ENCODE results near the gene GTF3A. TPM values are rescaled to one million over a fixed set of nuclear protein-coding genes. Genes with fewer than 3 reads are reported as not detected.

The GTF3A gene
- total RNA-seq = 75.9 and 81.2 TPM in 2 replicates
- long read RNA-seq, transcript GTF3A-201 (9 exons, 1,383 nt) = major isoform, 121 of 145 reads
- long read RNA-seq, transcript GTF3A-202 (8 exons, 1,191 nt) = minor isoform, 5 of 145 reads
- long read RNA-seq, partial matches to known transcripts = 3 of 145 reads
- long read RNA-seq, other reads (novel, unspliced or antisense) = 15 of 145 reads

GRCh38 chr13:27424246-27425157 is at the start of gene GTF3A:
TSS of gene GTF3A (plus strand) at chr13:27424619.
- Mint-ChIP-seq H3K27ac (peak within 1 kb of the TSS; percentile 83), H3K36me3 (ENCODE audit: insufficient read depth) (peaks cover 5% of the 10 kb centered on the region), H3K4me3 (ENCODE audit: low read depth) (peak within 1 kb of the TSS; percentile 78), H3K9me3 (ENCODE audit: low read depth) (no peaks in the 10 kb centered on the region), H3K4me1 (ENCODE audit: low read depth) (peaks cover 21% of the 10 kb centered on the region), H3K27me3 (peaks cover 3% of the 10 kb centered on the region)
- TF ChIP-seq, protein P1, sequence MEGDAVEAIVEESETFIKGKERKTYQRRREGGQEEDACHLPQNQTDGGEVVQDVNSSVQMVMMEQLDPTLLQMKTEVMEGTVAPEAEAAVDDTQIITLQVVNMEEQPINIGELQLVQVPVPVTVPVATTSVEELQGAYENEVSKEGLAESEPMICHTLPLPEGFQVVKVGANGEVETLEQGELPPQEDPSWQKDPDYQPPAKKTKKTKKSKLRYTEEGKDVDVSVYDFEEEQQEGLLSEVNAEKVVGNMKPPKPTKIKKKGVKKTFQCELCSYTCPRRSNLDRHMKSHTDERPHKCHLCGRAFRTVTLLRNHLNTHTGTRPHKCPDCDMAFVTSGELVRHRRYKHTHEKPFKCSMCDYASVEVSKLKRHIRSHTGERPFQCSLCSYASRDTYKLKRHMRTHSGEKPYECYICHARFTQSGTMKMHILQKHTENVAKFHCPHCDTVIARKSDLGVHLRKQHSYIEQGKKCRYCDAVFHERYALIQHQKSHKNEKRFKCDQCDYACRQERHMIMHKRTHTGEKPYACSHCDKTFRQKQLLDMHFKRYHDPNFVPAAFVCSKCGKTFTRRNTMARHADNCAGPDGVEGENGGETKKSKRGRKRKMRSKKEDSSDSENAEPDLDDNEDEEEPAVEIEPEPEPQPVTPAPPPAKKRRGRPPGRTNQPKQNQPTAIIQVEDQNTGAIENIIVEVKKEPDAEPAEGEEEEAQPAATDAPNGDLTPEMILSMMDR (IDR thresholded peaks at IDR 0.05; ENCODE audit: unreplicated experiment) = no peak
- peak; percentile 79 for DNase-seq (ENCODE audit: low spot score, unreplicated experiment)

- Mint-ChIP-seq H3K4me3 (ENCODE audit: low read depth) (peak overlapping the region; percentile 38), H3K9me3 (ENCODE audit: low read depth) (peaks cover 10% of the 10 kb centered on the region), H3K36me3 (ENCODE audit: insufficient read depth) (peaks cover 10% of the 10 kb centered on the region), H3K4me1 (ENCODE audit: low read depth) (peaks cover 35% of the 10 kb centered on the region), H3K27ac (peak overlapping the region; percentile 35), H3K27me3 (peaks cover 8% of the 10 kb centered on the region)
- DNase-seq (ENCODE audit: low spot score, unreplicated experiment) = peak; percentile 49
- TF ChIP-seq, protein P1 (IDR thresholded peaks at IDR 0.05; ENCODE audit: unreplicated experiment) = peak; percentile 83
These were observed 49.8 kb upstream of the GTF3A start for GRCh38 chr13:27374650-27375049.

DNA sequence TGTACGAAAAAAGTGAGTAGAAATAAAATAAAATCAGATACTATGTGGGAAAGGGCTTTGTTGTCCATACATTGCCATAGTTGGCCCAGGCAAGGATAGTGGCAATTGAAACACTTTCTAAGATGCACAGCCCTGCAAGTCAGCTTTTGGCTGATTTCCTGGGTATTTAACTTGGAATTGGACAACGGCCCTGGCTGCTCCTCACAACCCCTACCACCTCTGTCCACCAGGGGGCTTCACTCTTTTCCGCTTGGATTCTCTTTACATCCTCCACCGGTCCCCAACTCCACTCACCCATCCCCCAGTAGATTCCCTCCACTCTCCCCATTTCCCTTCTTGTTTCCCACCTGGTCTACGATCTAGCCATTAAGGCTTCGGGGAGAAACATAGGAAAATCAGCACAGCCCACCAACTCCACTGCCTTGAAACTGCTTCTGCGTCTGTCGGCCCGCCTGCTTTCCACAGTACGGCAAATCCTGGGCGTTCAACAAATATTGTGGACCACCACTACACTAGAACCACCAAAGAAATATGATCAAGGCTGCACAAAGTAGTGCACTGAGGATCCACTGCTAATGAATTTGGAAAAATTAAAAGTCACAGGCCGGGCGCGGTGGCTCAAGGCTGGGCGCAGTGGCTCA is 48.6 kb upstream of the GTF3A start:
- Mint-ChIP-seq H3K4me3 (ENCODE audit: low read depth) (no peak overlapping the region), H3K9me3 (ENCODE audit: low read depth) (peaks cover 3% of the 10 kb centered on the region), H3K4me1 (ENCODE audit: low read depth) (peaks cover 37% of the 10 kb centered on the region), H3K27me3 (peaks cover 8% of the 10 kb centered on the region), H3K27ac (peak overlapping the region; percentile 23), H3K36me3 (ENCODE audit: insufficient read depth) (peaks cover 6% of the 10 kb centered on the region)
- TF ChIP-seq, protein P1 (IDR thresholded peaks at IDR 0.05; ENCODE audit: unreplicated experiment) = peak; percentile 82
- DNase-seq (ENCODE audit: low spot score, unreplicated experiment) = peak; percentile 63

- H3K36me3 Mint-ChIP-seq (ENCODE audit: insufficient read depth) = no peaks in the 10 kb centered on the region
- peaks cover 25% of the 10 kb centered on the region for H3K4me1 Mint-ChIP-seq (ENCODE audit: low read depth)
- H3K4me3 Mint-ChIP-seq (ENCODE audit: low read depth) = no peak overlapping the region
- H3K27me3 Mint-ChIP-seq = peaks cover 12% of the 10 kb centered on the region
- DNase-seq (ENCODE audit: low spot score, unreplicated experiment) = no peak
- TF ChIP-seq, protein P1 (IDR thresholded peaks at IDR 0.05; ENCODE audit: unreplicated experiment) = no peak
- H3K9me3 Mint-ChIP-seq (ENCODE audit: low read depth) = no peaks in the 10 kb centered on the region
- no peak overlapping the region for H3K27ac Mint-ChIP-seq
These were observed 45.3 kb upstream of the GTF3A start for GRCh38 chr13:27379126-27379525.

All from progenitor cell of endocrine pancreas (in vitro differentiated cells).